HepG2 (cell line): ENCODE measurements around the gene TBC1D22A. TPM values are rescaled to one million over a fixed set of nuclear protein-coding genes. Genes with fewer than 3 reads are reported as not detected.

Source experiments
- ATAC-seq: fragments of 200-7000 bp; cut with Tn5 transposase; 3 replicates; pipeline ENCODE4 v1.9.1; 2020; ENCODE audit warnings: mild to moderate bottlenecking, moderate library complexity
- BruUV-seq: library from RNA; stranded (reverse); fragments of 400-500 nt; replicated peaks from 2 replicates; lab custom pipeline; 2021; lab: Mats Ljungman, UMichigan
- CTCF ChIA-PET: fragments of 300-600 bp; formaldehyde crosslinking; extraction: SDS; loops from one replicate; lab custom pipeline; 2021; ENCODE audit warnings: low total read pairs, inconsistent platforms, low intra/inter-chr PET ratio; lab: Yijun Ruan, JAX
- POLR2A ChIA-PET: fragments of 350-600 bp; sonication (Branson Sonifier 250); formaldehyde crosslinking; loops from one replicate; lab custom pipeline; 2020; ENCODE audit warnings: antibody characterized with exemption, inconsistent platforms; lab: Yijun Ruan, JAX
- DNase-seq: peaks from one replicate; pipeline ENCODE4 v3.0.0-alpha.2; 2015; ENCODE audit warnings: low spot score
- FAIRE-seq: peaks from 3 replicates; lab custom pipeline; 2011; peaks lifted over from hg19 to GRCh38; lab: Jason Lieb, UNC
- H2AFZ ChIP-seq: one replicate; pipeline ENCODE4 v1.6.1; 2011; ENCODE audit warnings: low read length, inconsistent platforms
- H3K27ac ChIP-seq: fragments of 300-600 bp; 3 replicates; pipeline ENCODE4 v1.8.0; 2011; ENCODE audit warnings: mixed run types, mild to moderate bottlenecking, mixed read lengths, low read length, inconsistent platforms; ENCODE audit not compliant: insufficient read depth; ENCODE audit errors: extremely low read length
- H3K27me3 ChIP-seq, 2 experiments: fragments of 200-600 bp in 1 of 2; 2 replicates in 1 of 2; 3 replicates in 1 of 2; pipeline versions ENCODE4 v1.6.0 to v1.8.0; 2011; ENCODE audit warnings: low read length in 2 of 2, mild to moderate bottlenecking in 2 of 2, moderate library complexity in 2 of 2, inconsistent platforms in 1 of 2; ENCODE audit not compliant: insufficient read depth in 2 of 2, control insufficient read depth in 1 of 2
- H3K36me3 ChIP-seq, 2 experiments: fragments of 200-600 bp in 1 of 2; replicated peaks in 1 of 2; 2 replicates in 1 of 2; 3 replicates in 1 of 2; pipeline versions ENCODE4 v1.5.1 to v1.8.0; 2011; ENCODE audit warnings: low read length in 2 of 2, inconsistent platforms in 1 of 2; ENCODE audit not compliant: insufficient read depth in 2 of 2, control insufficient read depth in 1 of 2
- H3K4me1 ChIP-seq: 2 replicates; pipeline ENCODE4 v1.5.1; 2012; ENCODE audit warnings: low read length, inconsistent platforms; ENCODE audit not compliant: insufficient read depth
- H3K4me2 ChIP-seq: 2 replicates; pipeline ENCODE4 v1.6.0; 2011; ENCODE audit warnings: low read depth, low read length, inconsistent platforms
- H3K4me3 ChIP-seq, 3 experiments: fragments of 200-600 bp in 1 of 3; sonication (generic), shearing (Covaris generic) in 1 of 3; replicated peaks in 1 of 3; 2 replicates each; pipeline ENCODE4 v1.5.1; 2011 to 2016; ENCODE audit warnings: low read length in 3 of 3, inconsistent platforms in 2 of 3, low read depth in 2 of 3, mild to moderate bottlenecking in 2 of 3, control low read depth in 1 of 3, mixed read lengths in 1 of 3; ENCODE audit not compliant: insufficient read depth in 1 of 3
- H3K79me2 ChIP-seq: one replicate; pipeline ENCODE4 v1.6.1; 2011; ENCODE audit warnings: low read length, inconsistent platforms; ENCODE audit not compliant: insufficient read depth
- H3K9ac ChIP-seq: 2 replicates; pipeline ENCODE4 v1.6.0; 2011; ENCODE audit warnings: mild to moderate bottlenecking, low read depth, low read length, inconsistent platforms; ENCODE audit not compliant: insufficient read depth
- H3K9me3 ChIP-seq: 2 replicates; pipeline ENCODE4 v1.5.1; 2012; ENCODE audit warnings: mild to moderate bottlenecking, low read length
- H4K20me1 ChIP-seq: 2 replicates; pipeline ENCODE4 v1.6.0; 2011; ENCODE audit warnings: inconsistent platforms, mild to moderate bottlenecking, low read length, moderate library complexity; ENCODE audit not compliant: insufficient read depth
- BHLHE40 ChIP-seq: IDR thresholded peaks from 2 replicates; pipeline ENCODE4 v1.6.1; 2011; ENCODE audit warnings: low read length, improper control_type of control experiment
- CTCF ChIP-seq: sonication (generic); formaldehyde crosslinking; IDR thresholded peaks from 2 replicates; pipeline ENCODE4 v1.5.0; 2020; ENCODE audit warnings: mild to moderate bottlenecking, missing genetic modification reagents, moderate library complexity
- HIVEP1 ChIP-seq: sonication (generic); formaldehyde crosslinking; IDR thresholded peaks from 2 replicates; pipeline ENCODE4 v1.4.0; 2020; ENCODE audit warnings: mild to moderate bottlenecking, missing genetic modification reagents
- HOMEZ ChIP-seq: IDR thresholded peaks from 2 replicates; pipeline ENCODE4 v1.6.1; 2016; ENCODE audit warnings: low read depth
- NR2F1 ChIP-seq, 2 experiments: fragments of 450-650 bp in 1 of 2; formaldehyde crosslinking in 1 of 2; IDR thresholded peaks; 2 replicates each; pipeline versions ENCODE4 v1.5.0 to v1.6.1; 2016 to 2020; ENCODE audit warnings: mild to moderate bottlenecking in 1 of 2, missing compliant biosample characterization in 1 of 2, missing genetic modification reagents in 1 of 2, moderate library complexity in 1 of 2
- PLSCR1 ChIP-seq: sonication (generic); formaldehyde crosslinking; IDR thresholded peaks from 2 replicates; pipeline ENCODE4 v1.5.0; 2020; ENCODE audit warnings: missing genetic modification reagents, mild to moderate bottlenecking, borderline replicate concordance
- SMC3 ChIP-seq: IDR thresholded peaks from 2 replicates; pipeline ENCODE4 v1.6.1; 2011; ENCODE audit warnings: low read length, improper control_type of control experiment
- STAG1 ChIP-seq: sonication (generic); formaldehyde crosslinking; IDR thresholded peaks from 2 replicates; pipeline ENCODE4 v1.4.0; 2020; ENCODE audit warnings: missing genetic modification reagents
- ZNF276 ChIP-seq: sonication (generic); formaldehyde crosslinking; IDR thresholded peaks from 2 replicates; pipeline ENCODE4 v1.4.0; 2020; ENCODE audit warnings: mild to moderate bottlenecking, low read depth, missing genetic modification reagents
- ZNF768 ChIP-seq: sonication (generic); formaldehyde crosslinking; IDR thresholded peaks from 2 replicates; pipeline ENCODE4 v1.4.0; 2020; ENCODE audit warnings: missing genetic modification reagents
- ZSCAN20 ChIP-seq: sonication (generic); formaldehyde crosslinking; IDR thresholded peaks from 2 replicates; pipeline ENCODE4 v1.4.0; 2020; ENCODE audit warnings: missing genetic modification reagents, mild to moderate bottlenecking, borderline replicate concordance
- WGBS: methylation state at CpG from one replicate; pipeline ENCODE4 v1.1.6; 2017; ENCODE audit warnings: low lambda C conversion rate; 5-methylcytosine and 5-hydroxymethylcytosine counted together
- in situ Hi-C: cut with HindIII; loops from 2 replicates; pipeline ENCODE4 v1.10.0; 2017; ENCODE audit warnings: low pct_unique_long_range_greater_than_20kb; ENCODE audit not compliant: extremely low pct_ligation_motif_present
- intact Hi-C: fragments of 100-400 bp; cut with micrococcal nuclease; formaldehyde crosslinking; loops from one replicate; pipeline ENCODE4 v1.10.0; 2022; ENCODE audit not compliant: unreplicated experiment
- polyA plus RNA-seq, 8 experiments: library from polyadenylated mRNA; depleted of rRNA in 3 of 8; stranded (reverse) in 7 of 8; unstranded in 1 of 8; fragments of >200 nt; fragmentation: Illumina TruSeq in 4 of 8; extraction: Trizol in 4 of 8; gene quantifications; 2 replicates each; pipeline versions ENCODE4 v1.2.1 to v1.2.3, GENCODE V29; 2011 to 2016; ENCODE audit warnings: low read depth in 4 of 8, missing spikeins in 1 of 8, mixed read lengths in 1 of 8; ENCODE audit not compliant: insufficient read depth in 1 of 8
- total RNA-seq, 5 experiments: library from RNA; depleted of rRNA; stranded (reverse); fragments of >200 nt; fragmentation: Illumina TruSeq; extraction: Trizol; gene quantifications; 2 replicates each; pipeline ENCODE4 v1.2.3, GENCODE V29; 2016; ENCODE audit warnings: low read depth in 1 of 5

TBC1D22A gene
- total and polyA plus RNA-seq, 2 of the 13 experiments (the other 11 are each of a cell fraction or from before 2014, with no cell fraction given), result 17.3 to 18.0 TPM

- no peaks in the 10 kb centered on the region for H3K27me3 ChIP-seq
- WGBS, result 92% methylated on average over 7 of the region's 11 CpGs
- no TSS peak for BruUV-seq
- H3K9ac ChIP-seq, result no peak overlapping the region
- H3K36me3 ChIP-seq, result peaks cover 5 to 19% of the 10 kb centered on the region in 2 experiments; a peak in 4 of 5 replicates
- H4K20me1 ChIP-seq, result no peaks in the 10 kb centered on the region
- peak; percentile 38 for DNase-seq
- no peaks in the 10 kb centered on the region for H3K4me1 ChIP-seq
- in situ Hi-C loops, result no loop called here
- H2AFZ ChIP-seq, result no peak overlapping the region
- peak; percentile 61 for TF ChIP-seq CTCF (CRISPR knock-in tag)
- TF ChIP-seq ZNF276 (CRISPR knock-in tag), result no peak
- no peak for TF ChIP-seq PLSCR1 (CRISPR knock-in tag)
- TF ChIP-seq ZSCAN20, result no peak
- no peak for TF ChIP-seq HOMEZ (CRISPR knock-in tag)
- peak; percentile 74; the same call in 1 of the 2 replicates for TF ChIP-seq ZNF768
- TF ChIP-seq SMC3, result peak; percentile 59; the same call in 1 of the 2 replicates
- no peak for TF ChIP-seq HIVEP1 (CRISPR knock-in tag)
- peak; percentile 72 for TF ChIP-seq STAG1 (CRISPR knock-in tag)
- no peak for TF ChIP-seq BHLHE40
- TF ChIP-seq NR2F1 (CRISPR knock-in tag; IDR thresholded peaks at IDR 0.05), result no peak
- TF ChIP-seq, all 625 proteins: peak for 4
- ChIA-PET CTCF (no interaction called here), POLR2A (no interaction called here)
- peak; percentile 42 for FAIRE-seq
- ATAC-seq, result peak; percentile 88
- Histone ChIP-seq H3K9me3 (no peaks in the 10 kb centered on the region), H3K4me2 (no peak overlapping the region), H3K4me3 (no peak overlapping the region), H3K27ac (no peak overlapping the region), H3K79me2 (no peaks in the 10 kb centered on the region)
- intact Hi-C loops, result no loop called here
Measured at GRCh38 chr22:46996595-46997310, 234.3 kb downstream of the TBC1D22A start.
